Neural cell (in vitro differentiated cells): ENCODE results near the gene CSF1. TPM values are rescaled to one million over a fixed set of nuclear protein-coding genes. Genes with fewer than 3 reads are reported as not detected.

ENCODE experiments used
- H2AFZ ChIP-seq: fragments of 200-600, 300-800 bp; sonication (generic), shearing (Covaris generic); 2 replicates; pipeline ENCODE4 v1.6.0; 2014; ENCODE audit warnings: low read depth, mild to moderate bottlenecking, antibody characterized with exemption, low read length, moderate library complexity
- H3F3A ChIP-seq: fragments of 200-600 bp; shearing (Covaris generic); 2 replicates; pipeline ENCODE4 v1.6.1; 2016; ENCODE audit warnings: mild to moderate bottlenecking, moderate library complexity, mixed read lengths, antibody characterized with exemption, low read length; ENCODE audit not compliant: insufficient read depth, poor library complexity, severe bottlenecking
- H3K27ac ChIP-seq: fragments of 200-600, 300-800 bp; sonication (generic), shearing (Covaris generic); 2 replicates; pipeline ENCODE4 v1.5.1; 2014; ENCODE audit warnings: mild to moderate bottlenecking, low read length, moderate library complexity
- H3K27me3 ChIP-seq: fragments of 300-800, 200-600 bp; sonication (generic), shearing (Covaris generic); 2 replicates; pipeline ENCODE4 v1.6.0; 2014; ENCODE audit warnings: mild to moderate bottlenecking, low read depth, low read length, moderate library complexity; ENCODE audit not compliant: insufficient read depth
- H3K36me3 ChIP-seq: fragments of 300-800, 200-600 bp; sonication (generic), shearing (Covaris generic); 2 replicates; pipeline ENCODE4 v1.5.1; 2014; ENCODE audit warnings: mild to moderate bottlenecking, antibody characterized with exemption, low read length, moderate library complexity; ENCODE audit not compliant: insufficient read depth
- H3K4me2 ChIP-seq: fragments of 300-800, 200-600 bp; sonication (generic), shearing (Covaris generic); 2 replicates; pipeline ENCODE4 v1.6.0; 2014; ENCODE audit warnings: mild to moderate bottlenecking, low read length
- H3K4me3 ChIP-seq: fragments of 300-800, 200-600 bp; sonication (generic), shearing (Covaris generic); 2 replicates; pipeline ENCODE4 v1.5.1; 2014; ENCODE audit warnings: mild to moderate bottlenecking, low read length, moderate library complexity
- H3K79me2 ChIP-seq: fragments of 200-600 bp; shearing (Covaris generic); replicated peaks from 2 replicates; pipeline ENCODE4 v1.6.0; 2014; ENCODE audit warnings: mild to moderate bottlenecking, low read length, moderate library complexity; ENCODE audit not compliant: insufficient read depth
- H3K9ac ChIP-seq: fragments of 300-800, 200-600 bp; sonication (generic), shearing (Covaris generic); 2 replicates; pipeline ENCODE4 v1.6.1; 2016; ENCODE audit warnings: mild to moderate bottlenecking, low read length, mixed read lengths
- H3K9me2 ChIP-seq: fragments of 200-600 bp; shearing (Covaris generic); 2 replicates; pipeline ENCODE4 v1.6.1; 2016; ENCODE audit warnings: mild to moderate bottlenecking, low read length, mixed read lengths; ENCODE audit not compliant: insufficient read depth
- H3K9me3 ChIP-seq: fragments of 200-600, 300-800 bp; sonication (generic), shearing (Covaris generic); 2 replicates; pipeline ENCODE4 v1.6.1; 2016; ENCODE audit warnings: mild to moderate bottlenecking, mixed run types, low read length, moderate library complexity, mixed read lengths
- H4K20me1 ChIP-seq: fragments of 200-600 bp; shearing (Covaris generic); 2 replicates; pipeline ENCODE4 v1.6.1; 2016; ENCODE audit warnings: mild to moderate bottlenecking, mixed run types; ENCODE audit not compliant: insufficient read depth
- CTCF ChIP-seq: fragments of 450-650 bp; IDR thresholded peaks from 2 replicates; pipeline ENCODE4 v1.5.1; 2014; ENCODE audit warnings: antibody characterized with exemption, mild to moderate bottlenecking, moderate library complexity; ENCODE audit not compliant: poor library complexity, severe bottlenecking
- EP300 ChIP-seq: fragments of 450-650 bp; conservative IDR thresholded peaks from 2 replicates; pipeline ENCODE4 v1.6.1; 2014; ENCODE audit warnings: antibody characterized with exemption, mild to moderate bottlenecking, moderate library complexity; ENCODE audit not compliant: poor library complexity, severe bottlenecking
- EZH2 ChIP-seq: fragments of 200-600, 300-800 bp; shearing (Covaris generic), sonication (generic); IDR thresholded peaks from 2 replicates; pipeline ENCODE4 v1.6.1; 2014; ENCODE audit warnings: antibody characterized with exemption, low read length, borderline replicate concordance, mild to moderate bottlenecking; ENCODE audit not compliant: insufficient read depth, poor library complexity, severe bottlenecking
- MXI1 ChIP-seq: fragments of 450-650 bp; conservative IDR thresholded peaks from 2 replicates; pipeline ENCODE4 v1.6.1; 2014; ENCODE audit warnings: antibody characterized with exemption, mild to moderate bottlenecking; ENCODE audit not compliant: poor library complexity, severe bottlenecking
- POLR2AphosphoS5 ChIP-seq: IDR thresholded peaks from 2 replicates; pipeline ENCODE4 v1.6.1; 2012
- RAD21 ChIP-seq: fragments of 450-650 bp; conservative IDR thresholded peaks from 2 replicates; pipeline ENCODE4 v1.6.1; 2014; ENCODE audit warnings: antibody characterized with exemption, mild to moderate bottlenecking, moderate library complexity
- REST ChIP-seq: IDR thresholded peaks from 2 replicates; pipeline ENCODE4 v1.6.1; 2012; ENCODE audit warnings: borderline replicate concordance
- SMC3 ChIP-seq: fragments of 450-650 bp; conservative IDR thresholded peaks from 2 replicates; pipeline ENCODE4 v1.6.1; 2014; ENCODE audit warnings: antibody characterized with exemption, mild to moderate bottlenecking, moderate library complexity; ENCODE audit not compliant: poor library complexity
- TAF1 ChIP-seq: IDR thresholded peaks from 2 replicates; pipeline ENCODE4 v1.6.1; 2012; ENCODE audit warnings: low read depth
- polyA plus RNA-seq: library from polyadenylated mRNA; depleted of rRNA; stranded (reverse); fragments of >200 nt; gene quantifications from 2 replicates; pipeline ENCODE4 v1.2.3, GENCODE V29; 2014

The CSF1 gene
- polyA plus RNA-seq, 1 donor from 2014 or later, result 0.30 TPM

- TF ChIP-seq REST (no peak), RAD21 (no peak), EP300 (no peak), EZH2 (no peak), MXI1 (no peak), TAF1 (no peak), SMC3 (no peak), CTCF (no peak)
- H3K4me3 ChIP-seq, result no peak overlapping the region
- no peaks in the 10 kb centered on the region for H3K27me3 ChIP-seq
- no peaks in the 10 kb centered on the region for H3K9me2 ChIP-seq
- no peaks in the 10 kb centered on the region for H4K20me1 ChIP-seq
- no peaks in the 10 kb centered on the region for H3F3A ChIP-seq
- H3K4me2 ChIP-seq, result no peak overlapping the region
- no peaks in the 10 kb centered on the region for H3K79me2 ChIP-seq
- no peak overlapping the region for H3K9ac ChIP-seq
- H3K36me3 ChIP-seq, result no peaks in the 10 kb centered on the region
- peaks cover 4% of the 10 kb centered on the region for H3K9me3 ChIP-seq
- no peak overlapping the region for H3K27ac ChIP-seq
- no peak overlapping the region for H2AFZ ChIP-seq
Measured at GRCh38 chr1:109937738-109938137, 27.1 kb downstream of the CSF1 start.

GRCh38 chr1:109938556-109938955 is 27.9 kb downstream of the CSF1 start:
- H3K27ac ChIP-seq, result no peak overlapping the region
- no peak overlapping the region for H2AFZ ChIP-seq
- H3K4me2 ChIP-seq, result no peak overlapping the region
- H3F3A ChIP-seq, result no peaks in the 10 kb centered on the region
- no peaks in the 10 kb centered on the region for H3K27me3 ChIP-seq
- TF ChIP-seq POLR2AphosphoS5, result no peak
- TF ChIP-seq SMC3, result no peak
- TF ChIP-seq CTCF, result no peak
- TF ChIP-seq RAD21, result no peak
- no peak for TF ChIP-seq EZH2
- TF ChIP-seq EP300, result no peak
- no peak for TF ChIP-seq TAF1
- no peak for TF ChIP-seq MXI1
- no peak for TF ChIP-seq REST
- no peak overlapping the region for H3K9ac ChIP-seq
- no peak overlapping the region for H3K4me3 ChIP-seq
- peaks cover 4% of the 10 kb centered on the region for H3K9me3 ChIP-seq
- H3K9me2 ChIP-seq, result no peaks in the 10 kb centered on the region
- no peaks in the 10 kb centered on the region for H3K36me3 ChIP-seq
- H3K79me2 ChIP-seq, result no peaks in the 10 kb centered on the region
- H4K20me1 ChIP-seq, result no peaks in the 10 kb centered on the region
